GM19324 (cell line): Measurements from ENCODE around the gene PRDM15.

Source experiments
- ATAC-seq: cut with Tn5 transposase; IDR thresholded peaks from one replicate; pipeline ENCODE4 v1.9.1; 2021; ENCODE audit warnings: mild to moderate bottlenecking, moderate library complexity; ENCODE audit not compliant: unreplicated experiment, low FRiP score

Gene PRDM15

DNA sequence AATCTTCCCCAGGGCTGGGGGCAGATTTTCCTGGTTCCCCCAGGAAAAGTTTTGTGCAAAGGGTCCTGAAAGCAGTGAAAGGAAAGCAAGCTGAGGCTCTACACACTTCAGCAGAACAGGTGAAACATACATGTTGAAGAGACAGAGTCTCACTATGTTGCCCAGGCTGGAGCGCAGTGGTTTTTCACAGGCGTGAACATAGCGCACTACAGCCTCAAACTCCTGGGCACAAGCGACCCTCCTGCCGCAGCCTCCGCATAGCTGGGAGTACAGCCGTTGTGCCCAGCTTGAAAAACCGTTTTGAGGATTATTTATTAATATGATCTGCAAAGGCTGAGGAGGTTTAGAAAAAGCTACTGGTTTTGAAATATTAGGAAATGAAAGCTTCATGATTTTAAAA, 11.8 kb downstream of the PRDM15 start:
- ATAC-seq: no peak

DNA sequence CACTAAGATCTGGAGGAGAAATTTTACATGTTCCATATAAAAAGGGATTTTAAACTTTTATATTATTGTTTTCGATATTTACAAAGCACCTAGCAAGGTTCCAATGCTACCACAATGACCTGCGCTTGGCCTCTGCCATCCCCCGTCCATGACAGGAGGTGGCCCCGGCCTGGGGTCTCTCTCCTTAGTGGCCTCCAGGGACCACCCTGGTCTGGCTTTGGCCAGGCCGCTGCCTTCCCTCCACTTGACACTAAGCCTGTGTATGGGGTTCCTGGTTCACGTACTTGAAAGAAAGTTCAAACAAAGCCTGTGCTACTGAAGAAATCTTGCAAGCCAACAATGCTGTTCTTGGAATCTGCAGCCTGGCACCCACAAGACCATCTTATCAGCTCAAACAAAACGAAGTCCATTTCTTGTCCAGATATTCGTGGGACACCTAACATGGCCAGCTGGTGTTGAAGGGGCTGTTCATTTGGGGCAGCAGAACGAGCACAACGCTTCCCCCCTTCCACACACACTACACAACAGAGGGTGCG, 12.8 kb downstream of the PRDM15 start:
- no peak for ATAC-seq

DNA sequence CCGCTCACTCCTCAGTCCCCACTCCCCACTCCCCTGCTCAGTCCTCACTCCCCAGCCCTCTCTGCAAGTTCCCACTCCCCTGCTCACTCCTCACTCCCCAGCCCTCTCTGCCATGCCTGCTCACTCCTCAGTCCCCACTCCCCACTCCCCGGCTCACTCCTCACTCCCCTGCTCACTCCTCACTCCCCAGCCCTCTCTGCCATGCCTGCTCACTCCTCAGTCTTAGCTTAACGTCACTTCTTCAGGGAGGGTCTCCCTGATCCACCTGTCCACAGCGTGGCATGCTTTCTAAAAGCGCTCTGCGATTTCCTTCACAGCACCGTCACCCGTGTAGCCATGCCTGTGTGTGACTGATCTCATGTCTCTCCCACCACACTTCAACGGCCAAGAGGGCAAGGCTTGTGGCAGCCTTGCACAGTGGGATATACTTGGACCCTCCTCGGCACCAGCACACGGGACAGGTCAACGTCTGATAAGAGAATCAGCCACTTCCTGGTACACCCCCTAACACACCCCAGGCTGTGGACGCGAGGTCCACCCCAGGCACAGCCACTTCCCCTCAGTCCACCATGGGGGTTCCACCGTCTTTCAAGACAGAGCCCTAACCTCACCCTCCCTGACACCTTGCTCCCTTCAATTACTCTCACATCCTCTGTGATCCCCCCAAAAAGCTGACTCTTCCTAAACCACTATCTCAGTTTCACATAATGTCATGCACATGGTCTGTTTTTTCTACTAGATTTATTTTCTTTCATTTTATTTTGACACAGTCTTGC, 14.0 kb downstream of the PRDM15 start:
- peak; percentile 52 for ATAC-seq

DNA sequence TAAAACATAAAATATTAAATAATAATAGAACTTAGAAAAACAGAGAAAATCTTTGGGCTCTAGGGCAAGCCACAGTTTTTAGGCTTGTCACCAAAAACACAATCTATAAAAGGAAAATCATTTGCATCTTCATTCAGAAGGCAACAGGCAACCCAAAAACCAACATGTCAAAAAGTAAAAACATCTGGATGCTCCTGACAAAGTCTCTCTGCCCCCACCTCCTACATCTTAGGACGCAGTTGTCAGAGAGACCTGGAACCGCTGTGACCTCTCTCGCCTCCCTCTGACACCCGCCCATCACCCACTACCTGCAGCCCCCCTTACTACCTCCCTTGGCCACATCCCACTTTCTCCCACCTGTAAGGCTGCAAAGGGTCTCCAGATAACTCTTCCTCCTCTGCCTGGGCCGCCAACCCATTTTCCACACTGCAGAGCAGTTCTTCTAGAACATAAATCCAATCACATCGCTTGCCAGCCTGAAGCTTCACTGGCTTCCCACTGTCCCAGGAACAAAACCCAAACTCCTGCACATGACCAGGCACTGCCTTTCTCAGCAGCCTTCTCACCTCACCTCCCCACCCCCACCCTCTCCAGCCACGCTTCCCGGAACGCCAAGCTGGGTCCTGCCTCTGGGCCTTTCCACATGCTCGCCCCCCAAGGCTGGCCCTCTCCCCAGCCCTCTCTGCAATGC, 14.7 kb downstream of the PRDM15 start:
- ATAC-seq: no peak

DNA sequence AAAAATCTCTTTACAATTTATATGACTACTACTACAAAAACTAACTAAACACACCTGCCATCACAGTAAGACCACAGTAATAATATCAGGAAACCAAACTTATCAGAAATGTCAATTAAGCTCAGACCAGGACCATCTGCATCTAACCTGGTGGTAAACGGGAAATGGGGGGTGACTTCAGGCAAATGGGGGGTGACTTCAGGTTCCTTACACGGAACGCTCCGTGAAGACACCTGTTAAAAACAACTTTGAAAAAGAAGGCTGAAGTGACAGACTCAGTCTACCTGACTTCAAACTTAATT, 15.8 kb downstream of the PRDM15 start:
- no peak for ATAC-seq

DNA sequence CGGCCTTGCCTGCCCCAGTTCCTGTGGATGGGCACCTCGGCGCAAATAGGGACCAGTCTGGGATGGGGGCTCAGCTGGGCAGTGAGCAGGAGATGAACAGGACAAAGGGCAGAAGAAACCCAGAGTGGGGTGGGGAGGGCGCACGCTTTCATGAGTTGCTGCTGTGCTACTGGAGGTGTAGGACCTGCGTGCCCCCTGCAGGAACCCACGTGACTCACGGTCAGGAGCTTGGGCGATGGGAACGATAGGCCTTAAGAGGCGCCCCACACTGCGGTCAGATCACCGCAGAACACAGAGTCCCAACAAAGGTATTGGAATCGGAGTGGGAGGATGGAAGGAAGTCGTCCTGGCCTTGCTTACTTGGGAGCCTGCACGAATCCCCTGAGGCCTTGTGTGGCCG, 17.2 kb downstream of the PRDM15 start:
- no peak for ATAC-seq

DNA sequence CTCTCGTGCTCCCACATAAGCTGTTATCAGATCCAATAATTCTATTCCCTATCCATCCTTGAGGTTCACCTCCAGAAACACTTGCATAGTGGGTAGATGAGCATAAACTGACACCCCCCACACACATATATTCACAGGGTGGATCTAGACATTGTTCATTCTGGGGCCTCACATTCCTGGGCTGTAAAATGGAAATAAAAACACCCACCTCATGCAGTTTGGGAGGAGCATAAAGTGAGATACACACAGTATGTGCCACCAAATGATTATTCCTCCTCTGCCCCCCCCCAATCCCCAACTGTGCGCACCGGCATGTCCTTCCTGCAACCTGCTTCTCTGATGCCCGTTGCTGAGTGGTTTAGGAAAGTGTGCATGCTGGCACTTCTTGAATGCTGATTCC, 17.9 kb downstream of the PRDM15 start:
- no peak for ATAC-seq

DNA sequence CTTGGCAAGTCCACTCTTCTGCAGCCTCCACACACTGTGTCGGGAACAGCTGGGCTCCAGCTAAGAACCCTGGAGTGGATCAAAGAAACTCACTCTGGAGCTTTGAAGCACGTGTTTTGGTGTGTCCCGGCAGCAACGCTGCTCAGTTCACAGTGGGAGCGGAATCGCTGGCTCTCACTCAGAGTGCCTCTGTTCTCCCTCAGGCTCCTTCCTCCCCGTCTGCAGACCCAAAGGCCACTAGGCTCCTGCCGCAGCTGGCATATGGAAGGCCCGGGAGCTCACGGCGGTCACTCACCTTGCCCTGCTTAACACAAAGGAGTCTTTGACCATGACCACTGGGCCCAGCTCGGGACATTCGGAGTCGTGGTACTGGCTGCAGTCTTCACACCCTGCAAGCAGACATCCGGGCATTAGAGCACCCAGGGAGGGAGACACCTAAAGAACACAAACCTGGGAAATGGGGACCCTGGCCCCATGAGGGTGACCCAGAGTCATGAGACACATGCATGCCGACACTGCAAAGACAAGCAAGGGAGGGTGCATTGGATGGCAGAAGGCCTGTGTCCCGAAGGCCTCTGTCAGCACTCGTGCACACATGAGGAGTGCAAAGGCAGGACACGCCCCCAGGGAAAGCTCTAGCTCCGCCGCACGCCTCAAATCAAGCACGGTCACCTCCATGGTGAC, 19.7 kb downstream of the PRDM15 start:
- ATAC-seq: no peak

DNA sequence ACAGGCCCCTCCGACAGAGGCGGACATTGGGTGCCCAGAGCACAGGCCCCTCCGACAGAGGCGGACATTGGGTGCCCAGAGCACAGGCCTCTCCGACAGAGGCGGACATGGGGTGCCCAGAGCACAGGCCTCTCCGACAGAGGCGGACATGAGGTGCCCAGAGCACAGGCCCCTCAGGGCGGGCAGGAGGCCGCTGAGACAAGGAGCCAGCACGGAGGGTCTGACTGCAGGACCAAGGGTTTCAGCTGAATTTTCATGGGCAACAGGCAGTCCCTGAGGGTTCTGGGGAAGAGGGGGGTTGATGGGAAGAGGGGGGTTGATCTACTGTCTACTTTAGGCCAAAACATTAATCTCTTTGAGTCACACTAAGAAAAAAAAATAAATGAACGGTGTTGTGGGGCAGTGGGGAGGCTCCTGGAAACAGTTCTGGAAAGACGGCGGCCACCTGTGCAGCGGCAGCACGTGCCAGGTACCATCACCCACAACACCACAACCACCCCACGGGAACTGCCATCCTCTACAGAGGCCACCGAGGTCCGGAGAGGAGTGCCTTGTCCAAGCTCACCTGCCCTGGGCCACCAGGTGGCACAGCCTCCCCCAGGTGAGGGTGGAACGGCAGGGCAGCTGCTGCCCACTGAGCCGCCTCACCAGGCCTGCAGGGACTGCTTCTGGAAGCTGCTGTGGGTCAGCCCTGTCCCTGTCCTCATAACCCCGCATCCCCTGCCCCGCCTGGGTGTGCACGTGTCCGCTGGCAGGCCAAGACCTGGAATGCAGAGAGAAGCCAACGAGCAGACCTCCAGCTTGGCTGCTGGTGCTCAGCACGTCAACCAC, 20.5 kb downstream of the PRDM15 start:
- ATAC-seq: no peak

DNA sequence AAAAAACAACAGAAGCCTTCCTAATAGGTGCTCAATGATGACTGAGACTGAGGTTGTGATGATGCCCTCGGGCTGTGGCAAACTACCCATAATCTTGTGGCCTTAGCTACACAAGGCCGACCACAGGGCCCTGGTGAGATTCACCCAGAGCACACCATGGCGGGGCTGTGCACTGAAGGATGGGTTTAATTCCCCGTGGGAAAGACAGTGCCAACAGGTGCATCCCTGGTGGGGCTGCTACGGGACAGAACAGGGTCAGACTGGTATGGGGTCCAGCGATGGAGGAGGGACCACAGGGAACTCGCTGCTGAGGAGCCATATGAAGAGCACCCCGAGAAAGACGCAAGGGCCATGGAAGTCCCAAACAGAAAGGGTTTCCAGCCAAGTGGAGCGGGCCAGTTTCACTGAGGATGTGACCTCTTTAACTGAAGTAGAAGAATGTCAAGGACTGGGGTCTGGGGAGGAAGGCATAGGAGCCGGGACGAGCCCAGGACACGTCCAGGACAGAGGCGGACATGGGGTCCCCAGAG, 21.3 kb downstream of the PRDM15 start:
- no peak for ATAC-seq

DNA sequence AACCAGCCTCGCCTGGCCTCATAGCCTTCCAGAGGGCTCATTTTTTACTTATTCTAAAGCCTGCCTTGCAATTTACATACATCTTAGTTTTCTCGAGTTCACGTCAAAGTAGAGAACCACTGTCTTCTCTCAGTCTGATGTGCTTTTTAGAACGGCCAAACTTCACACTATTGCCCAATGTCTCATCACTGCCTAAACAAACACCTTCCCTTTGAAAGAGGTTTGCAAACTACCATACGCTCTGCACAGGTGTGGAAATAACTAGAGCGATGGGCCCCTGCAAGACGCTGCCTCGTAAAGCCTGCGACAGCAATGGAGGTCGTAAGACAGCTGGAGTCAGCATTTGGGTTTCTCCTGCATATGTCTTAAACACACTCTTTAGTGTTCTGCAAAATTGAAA, 22.6 kb downstream of the PRDM15 start:
- ATAC-seq: no peak

DNA sequence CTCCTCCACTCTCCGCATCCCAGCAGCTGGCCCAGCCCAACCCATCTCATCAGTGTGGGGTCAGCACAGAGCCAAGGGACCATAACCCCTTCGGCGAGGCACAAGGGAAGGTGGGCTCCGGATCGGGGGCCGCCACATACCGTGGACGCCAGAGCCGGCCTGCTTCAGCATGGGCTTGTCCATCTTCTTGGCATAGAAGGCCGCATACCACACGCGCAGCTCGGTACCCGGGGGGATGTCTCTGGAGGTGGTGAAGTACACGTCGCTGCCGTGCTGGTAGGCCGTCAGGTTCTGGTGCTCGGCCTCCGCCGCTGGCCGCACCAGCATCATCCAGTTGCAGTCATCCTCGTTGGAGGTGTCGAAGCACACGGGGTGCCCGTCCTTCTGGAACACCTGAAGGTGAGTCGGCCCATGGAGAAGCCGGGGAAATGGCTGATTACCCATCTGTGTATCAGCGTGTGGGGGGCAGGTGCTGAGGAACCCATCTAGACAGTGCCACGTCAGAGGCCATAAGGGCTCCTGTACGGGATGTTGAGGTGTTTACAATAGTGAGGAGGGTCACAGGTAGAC, 24.6 kb downstream of the PRDM15 start:
- ATAC-seq: no peak

DNA sequence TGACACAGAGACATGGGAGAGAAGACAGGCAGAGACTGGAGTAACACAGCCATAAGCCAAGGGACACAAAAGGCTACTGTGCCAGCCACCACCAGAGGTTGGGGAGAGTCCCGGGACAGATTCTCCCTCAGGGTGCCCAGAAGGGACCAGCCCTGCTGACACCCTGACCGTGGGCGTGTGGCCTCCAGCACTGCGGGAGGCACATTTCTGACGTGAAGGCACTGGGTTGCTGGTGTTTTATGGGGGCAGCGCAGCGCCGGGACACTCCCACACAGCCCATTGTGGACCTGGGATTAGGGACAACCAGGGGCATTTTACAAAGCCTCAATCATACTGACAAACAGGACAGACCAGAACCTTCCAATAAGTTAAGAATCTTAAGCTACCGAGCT, 26.2 kb downstream of the PRDM15 start:
- no peak for ATAC-seq

DNA sequence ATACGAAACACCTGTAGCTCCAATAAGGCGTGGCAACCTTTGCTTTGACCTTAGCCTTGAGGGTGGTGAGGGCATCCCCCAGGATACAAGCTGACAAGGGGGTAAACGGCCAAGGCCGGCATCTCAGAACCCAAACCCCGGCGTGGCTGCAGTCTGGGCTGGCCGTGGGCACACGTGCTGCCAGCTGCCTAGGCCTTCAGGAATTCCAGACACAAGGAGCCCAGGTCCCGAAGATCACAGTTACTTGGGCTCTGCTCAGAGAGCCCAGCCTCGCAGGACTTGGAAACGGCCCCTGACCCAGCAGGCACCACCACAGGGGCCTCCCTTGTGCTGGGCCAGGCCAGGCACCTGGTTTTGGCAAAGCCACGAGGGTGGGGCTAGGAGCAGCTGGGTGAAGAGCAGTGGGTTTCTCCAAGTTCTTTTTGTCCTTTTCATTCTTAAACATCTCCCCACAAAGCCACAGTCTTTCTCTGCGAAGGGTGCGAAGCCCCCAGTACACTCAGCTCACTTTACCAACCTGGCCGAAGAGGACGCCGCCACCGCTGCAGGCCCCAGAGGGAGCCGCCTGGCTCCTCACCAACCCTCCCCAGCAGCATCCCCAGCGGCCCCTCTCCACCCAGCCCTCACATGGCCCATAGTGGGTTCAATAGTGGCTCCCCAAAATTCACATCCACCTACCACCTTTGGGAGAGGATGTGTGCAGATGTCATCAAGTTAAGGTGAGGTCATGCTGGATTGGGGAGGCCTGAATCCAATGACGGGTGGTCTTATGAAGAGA, 26.8 kb downstream of the PRDM15 start:
- ATAC-seq: no peak

DNA sequence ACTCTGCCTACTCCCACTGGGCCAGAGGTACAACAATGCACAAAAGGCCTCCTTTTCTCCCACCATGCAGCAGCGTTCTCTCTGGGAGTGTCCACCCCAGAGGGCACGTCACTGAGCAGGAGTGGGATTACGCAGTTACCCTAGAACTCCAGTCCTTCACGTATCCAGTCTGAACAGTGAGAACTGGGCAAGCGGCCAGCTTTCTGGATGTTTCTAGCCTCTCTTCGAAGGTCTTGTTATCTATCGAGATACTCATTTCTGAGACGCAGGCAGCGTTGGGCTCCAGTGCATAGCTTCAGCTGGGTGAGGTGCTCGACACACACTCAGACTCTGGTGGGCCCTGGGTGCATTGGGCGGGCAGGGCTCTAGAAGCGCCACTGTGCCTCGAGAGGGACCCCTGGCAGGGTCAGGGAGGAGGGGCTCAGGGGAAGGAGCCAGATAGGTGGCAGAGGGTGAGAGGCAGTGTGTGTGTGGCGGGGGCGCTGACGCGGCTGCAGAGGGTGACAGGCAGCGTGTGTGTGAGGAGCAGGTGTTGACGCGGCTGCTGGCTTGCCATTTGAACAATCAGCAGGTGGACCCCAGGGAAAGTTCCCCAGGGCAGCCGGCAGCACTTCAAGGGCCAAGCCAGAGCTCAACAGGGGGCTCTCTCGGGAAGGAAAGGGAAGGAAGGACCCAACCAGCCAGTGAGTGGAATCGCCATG, 27.9 kb downstream of the PRDM15 start:
- ATAC-seq: no peak

DNA sequence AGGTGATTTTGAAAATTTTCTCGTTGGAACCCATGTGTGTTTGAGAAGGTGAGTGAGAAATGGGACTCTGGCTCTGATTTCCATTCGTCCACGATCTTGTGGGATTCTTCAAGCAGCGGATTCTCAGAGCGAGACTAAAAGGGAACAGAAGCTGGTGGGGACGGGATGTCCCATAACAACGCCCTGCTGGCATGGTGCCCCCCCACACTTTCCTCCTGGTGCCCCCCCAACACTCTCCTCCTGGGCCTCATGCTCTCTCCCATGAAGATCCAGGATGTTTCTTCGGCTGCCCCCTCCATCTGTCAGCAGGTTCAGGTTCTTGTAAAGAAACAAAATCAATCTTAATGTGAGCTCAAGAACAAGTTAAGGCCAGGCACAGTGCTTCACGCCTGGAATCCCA, 29.1 kb downstream of the PRDM15 start:
- no peak for ATAC-seq

DNA sequence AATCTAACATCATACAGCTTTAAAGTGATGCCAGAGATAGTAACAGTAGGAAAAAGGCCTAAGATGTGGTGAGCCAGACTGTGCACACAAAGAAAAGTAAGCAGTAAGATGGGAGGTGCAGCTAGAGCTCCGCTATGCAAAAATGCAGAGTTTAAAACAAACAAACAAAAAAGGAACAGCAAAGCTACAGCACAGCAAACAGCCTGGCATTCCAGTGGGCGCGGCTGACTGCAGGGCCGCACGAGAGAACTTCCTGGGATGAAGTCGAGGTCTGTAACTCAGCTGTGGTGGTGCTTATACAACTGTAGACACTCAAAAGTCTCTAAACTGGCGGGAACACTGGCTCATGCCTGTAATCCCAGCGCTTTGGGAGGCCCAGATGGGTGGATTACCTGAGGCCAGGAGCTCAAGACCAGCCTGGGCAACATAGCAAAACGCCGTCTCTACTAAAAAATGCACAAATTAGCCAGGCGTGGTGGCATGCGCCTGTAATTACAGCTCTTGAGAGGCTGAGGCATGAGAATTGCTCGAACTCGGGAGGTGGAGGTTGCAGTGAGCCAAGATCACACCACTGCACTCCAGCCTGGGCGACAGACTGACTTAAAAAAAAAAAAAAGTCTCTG, 30.1 kb downstream of the PRDM15 start:
- no peak for ATAC-seq

DNA sequence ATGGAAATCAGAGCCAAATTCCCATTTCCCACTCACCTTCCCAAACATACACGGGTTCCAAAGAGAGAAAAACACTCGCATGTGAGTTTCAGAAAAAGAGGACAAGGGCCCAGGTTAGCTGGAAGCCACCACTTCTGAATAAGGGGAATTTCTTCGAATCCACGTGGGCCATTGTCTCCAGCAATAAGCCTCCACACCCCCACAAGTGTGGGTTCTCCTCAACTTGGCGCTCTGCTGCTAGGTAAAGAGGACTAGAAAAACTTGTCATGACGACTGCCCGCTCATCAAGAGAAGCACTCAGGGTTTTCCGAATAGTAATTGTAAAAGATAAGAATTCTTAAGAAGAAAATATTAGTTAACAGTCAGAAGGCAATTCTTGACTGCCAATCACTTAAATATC, 30.6 kb downstream of the PRDM15 start:
- no peak for ATAC-seq
